ENCODE data around the gene RAB11FIP3. TPM values are rescaled to one million over a fixed set of nuclear protein-coding genes. Genes with fewer than 3 reads are reported as not detected.

RAB11FIP3 gene
- total RNA-seq, 2 donors from 2014 or later, result 26.9 to 28.3 TPM

DNA sequence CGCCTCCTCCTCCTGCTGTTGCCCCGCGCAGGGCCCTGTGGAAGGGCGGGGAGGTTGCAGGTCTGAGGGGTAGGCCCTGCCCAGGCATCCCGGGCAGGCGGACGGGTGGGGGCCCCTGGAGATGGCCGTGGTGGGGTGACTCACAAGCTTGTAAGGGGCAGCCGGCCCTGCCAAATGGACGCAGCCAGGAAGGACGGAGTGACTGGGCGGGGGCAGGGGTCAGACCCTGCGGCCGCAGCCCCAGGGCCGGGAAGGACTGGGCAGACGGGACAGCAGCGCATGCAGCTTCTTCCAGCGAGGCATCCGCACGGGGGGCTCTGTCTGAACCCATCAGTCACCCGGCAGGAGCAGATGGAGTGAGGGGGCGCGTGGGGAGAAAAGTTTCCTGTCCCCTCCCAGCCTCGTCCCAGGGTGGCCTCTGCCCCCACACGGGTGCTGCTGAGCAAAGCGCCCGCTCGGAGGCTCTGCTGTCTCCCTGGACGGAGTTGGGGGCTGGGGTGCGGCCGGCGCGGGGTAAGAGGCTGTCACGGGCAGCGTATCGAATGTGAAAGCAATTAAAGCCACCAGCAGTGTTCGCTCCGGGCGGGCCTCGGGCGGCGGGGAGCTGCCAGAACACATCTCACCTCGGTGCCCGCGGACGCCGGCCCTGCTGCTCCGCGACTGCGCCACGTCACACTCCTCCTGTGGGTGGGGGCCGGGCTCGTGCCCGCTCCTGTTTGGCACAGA lies 129.4 kb downstream of the RAB11FIP3 start:
- no peaks in the 10 kb centered on the region for H3K4me1 Mint-ChIP-seq
- H3K27ac Mint-ChIP-seq, result no peak overlapping the region
- no peaks in the 10 kb centered on the region for H3K27me3 Mint-ChIP-seq
- H3K4me3 Mint-ChIP-seq, result no peak overlapping the region
- H3K9me3 Mint-ChIP-seq, result no peaks in the 10 kb centered on the region
- no peak for ATAC-seq (replicated peaks)
- peaks cover 5% of the 10 kb centered on the region for H3K36me3 Mint-ChIP-seq (ENCODE audit: low read depth)

DNA sequence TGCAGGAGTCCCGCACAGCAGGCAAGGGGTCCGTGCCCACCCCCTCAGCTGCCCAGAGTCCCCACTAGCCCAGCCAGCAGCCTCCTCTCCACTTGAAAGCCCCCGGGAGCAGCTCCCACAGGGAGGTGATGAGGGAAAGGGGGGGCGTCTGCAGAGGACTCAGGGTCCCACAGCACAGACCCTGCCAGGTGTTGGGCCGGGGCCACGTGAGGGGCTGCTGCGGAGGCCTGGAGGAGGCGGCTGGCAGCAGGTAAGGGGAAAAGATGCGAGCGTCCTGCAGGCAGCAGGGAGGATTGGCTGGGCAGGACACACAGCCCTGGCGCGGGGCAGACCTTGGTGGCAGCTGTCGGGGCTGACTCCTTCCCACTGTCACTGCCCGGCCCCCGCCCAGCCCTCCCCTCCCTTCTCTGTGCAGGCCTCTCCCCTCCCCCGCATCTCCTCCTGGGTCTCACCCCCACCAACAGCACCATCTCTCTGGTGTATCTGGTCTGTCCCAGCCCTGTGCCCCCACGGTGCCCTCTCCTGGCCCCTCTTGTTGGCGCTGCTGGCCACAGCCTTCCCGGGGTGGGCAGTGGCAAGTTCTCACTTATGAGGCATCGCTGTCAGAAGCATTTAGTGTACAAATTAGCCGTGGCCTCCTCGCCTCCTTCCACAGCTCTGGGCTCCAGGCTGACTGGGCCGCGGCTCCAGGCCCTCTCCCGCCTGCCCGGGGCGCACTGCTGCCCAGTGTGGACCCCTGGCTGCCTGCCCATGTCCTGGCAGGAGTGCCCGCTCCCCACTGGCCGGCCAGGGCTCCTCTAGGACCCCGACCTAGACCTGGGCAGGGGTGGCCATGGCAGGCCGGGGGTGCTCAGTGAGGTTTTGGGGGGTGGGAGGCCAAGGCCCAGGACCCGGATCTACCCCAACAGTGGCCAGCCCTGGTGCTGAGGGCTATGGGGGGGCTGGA lies 130.4 kb downstream of the RAB11FIP3 start:
- ATAC-seq (replicated peaks), result no peak
- Mint-ChIP-seq H3K9me3 (no peaks in the 10 kb centered on the region), H3K27ac (no peak overlapping the region)

DNA sequence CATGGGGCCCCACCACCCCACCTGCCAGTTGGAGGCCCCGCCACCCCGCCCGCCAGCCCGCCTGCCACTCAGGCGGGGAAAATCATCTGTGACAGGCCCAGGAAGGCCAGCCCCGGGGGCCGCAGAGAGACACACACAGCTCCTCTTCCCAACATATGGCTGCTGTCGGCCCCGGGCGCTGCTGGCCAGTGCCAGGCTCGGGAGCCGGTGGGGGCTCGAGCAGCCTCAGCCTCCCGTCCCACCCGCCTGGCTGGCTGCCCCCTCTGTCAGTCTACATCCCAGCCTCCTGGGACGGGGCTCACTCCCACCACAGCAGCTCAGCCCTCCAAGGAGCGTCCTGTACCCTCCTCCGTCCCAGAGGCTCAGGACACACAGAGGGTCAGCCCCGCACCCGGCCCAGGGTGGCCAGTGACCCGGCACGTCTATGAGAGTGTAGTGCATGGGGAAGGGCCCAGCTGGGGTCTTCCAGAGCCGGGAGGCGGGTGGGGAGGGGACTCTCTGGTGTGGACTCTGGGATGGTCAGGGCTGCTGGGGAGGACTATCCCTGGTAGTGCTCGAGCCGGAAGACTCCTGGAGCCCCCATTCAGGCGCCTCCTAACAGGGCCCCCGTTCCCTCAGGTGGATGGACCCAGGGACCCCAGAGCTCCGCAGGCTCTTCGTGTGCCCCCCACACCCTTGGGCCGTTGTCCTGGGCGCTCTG lies 131.2 kb downstream of the RAB11FIP3 start:
- no peaks in the 10 kb centered on the region for H3K27me3 Mint-ChIP-seq
- H3K27ac Mint-ChIP-seq, result no peak overlapping the region
- no peaks in the 10 kb centered on the region for H3K4me1 Mint-ChIP-seq
- no peaks in the 10 kb centered on the region for H3K9me3 Mint-ChIP-seq
- no peak overlapping the region for H3K4me3 Mint-ChIP-seq
- ATAC-seq (replicated peaks), result no peak
- peaks cover 5% of the 10 kb centered on the region for H3K36me3 Mint-ChIP-seq (ENCODE audit: low read depth)

More for the DNA sequence above, 130.4 kb downstream of the RAB11FIP3 start:
- no peaks in the 10 kb centered on the region for H3K27me3 Mint-ChIP-seq
- no peaks in the 10 kb centered on the region for H3K4me1 Mint-ChIP-seq
- peaks cover 5% of the 10 kb centered on the region for H3K36me3 Mint-ChIP-seq (ENCODE audit: low read depth)
- H3K4me3 Mint-ChIP-seq, result no peak overlapping the region

DNA sequence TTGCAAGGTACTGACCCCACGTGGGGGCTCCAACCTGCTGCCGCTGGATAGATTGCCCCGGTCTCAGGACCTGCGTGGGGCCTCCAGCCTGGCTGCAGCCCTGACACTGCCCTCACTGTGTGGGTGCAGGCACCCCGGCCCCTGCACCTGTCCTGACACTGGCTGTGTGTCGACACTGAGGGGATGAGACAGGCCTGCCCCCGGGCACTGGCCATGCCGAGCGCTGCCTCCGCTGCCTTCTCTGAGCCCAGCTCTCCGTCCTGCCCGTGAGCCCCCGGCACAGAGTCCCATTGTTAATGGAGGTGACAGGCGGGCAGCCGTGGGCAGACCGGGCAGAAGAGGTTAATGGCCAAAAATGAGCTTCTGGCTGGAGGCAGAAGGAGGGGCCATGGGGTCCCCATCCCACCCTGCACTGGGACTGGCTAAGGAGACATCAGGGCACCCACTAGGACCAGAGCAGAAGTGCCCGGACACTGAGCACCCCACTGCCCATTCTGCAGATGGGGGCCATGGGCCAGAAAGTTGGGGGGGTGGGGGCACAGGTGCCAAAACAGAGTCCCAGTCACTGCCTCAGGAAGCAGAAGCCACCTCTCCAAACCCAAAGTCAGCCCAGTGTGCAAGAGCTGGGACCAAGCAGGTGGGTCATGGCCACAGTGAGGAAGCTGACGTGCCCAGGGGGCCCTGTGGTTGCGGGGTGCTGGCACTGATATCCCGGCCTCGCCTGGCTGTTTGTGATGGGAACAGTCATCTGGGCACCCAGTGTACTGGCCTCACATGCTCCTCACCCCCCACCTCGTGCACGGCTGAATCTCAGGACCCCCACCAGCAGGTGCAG lies 132.2 kb downstream of the RAB11FIP3 start:
- Mint-ChIP-seq H3K36me3 (ENCODE audit: low read depth) (peaks cover 5% of the 10 kb centered on the region), H3K9me3 (no peaks in the 10 kb centered on the region), H3K27me3 (no peaks in the 10 kb centered on the region), H3K27ac (no peak overlapping the region), H3K4me3 (no peak overlapping the region), H3K4me1 (no peaks in the 10 kb centered on the region)
- ATAC-seq (replicated peaks), result no peak

DNA sequence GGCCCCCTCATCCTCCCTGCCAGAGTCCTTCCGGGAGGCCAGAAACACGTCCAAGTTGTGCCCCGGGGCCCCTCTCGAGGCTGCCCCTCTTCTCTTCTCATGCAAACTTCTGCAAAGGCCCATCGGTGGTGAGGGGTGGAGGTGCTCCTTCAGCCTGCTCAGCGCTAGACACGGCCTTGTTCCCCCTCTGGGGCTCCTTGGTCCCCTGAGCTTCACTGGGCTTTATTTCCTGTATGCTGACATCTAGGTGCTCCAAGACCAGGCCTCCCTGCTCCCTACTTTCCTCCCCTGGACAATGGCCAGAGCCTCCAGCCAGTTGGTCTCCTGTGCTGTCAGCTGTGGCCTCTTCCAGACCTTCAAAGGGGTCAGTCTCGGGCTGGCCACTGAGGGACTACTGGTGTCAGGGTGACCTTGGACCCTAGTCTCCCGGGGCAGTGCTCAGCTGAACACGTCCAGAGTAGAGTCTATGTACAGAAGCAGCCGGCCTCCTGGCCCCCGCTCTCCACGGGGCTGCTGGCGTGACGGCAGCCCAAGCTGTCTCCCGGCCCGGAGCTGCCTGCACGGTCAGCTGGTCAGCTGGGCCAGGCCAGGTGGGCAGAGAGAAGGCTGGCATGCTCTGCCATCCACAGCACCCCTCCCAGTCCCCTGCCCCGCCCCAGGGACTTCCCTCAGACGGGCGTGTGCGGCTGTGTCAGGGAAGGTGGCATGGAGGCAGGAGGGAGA lies 133.0 kb downstream of the RAB11FIP3 start:
- H3K9me3 Mint-ChIP-seq, result no peaks in the 10 kb centered on the region
- H3K4me1 Mint-ChIP-seq, result no peaks in the 10 kb centered on the region
- H3K27ac Mint-ChIP-seq, result no peak overlapping the region
- H3K36me3 Mint-ChIP-seq (ENCODE audit: low read depth), result peaks cover 5% of the 10 kb centered on the region
- H3K27me3 Mint-ChIP-seq, result no peaks in the 10 kb centered on the region
- no peak for ATAC-seq (replicated peaks)
- H3K4me3 Mint-ChIP-seq, result no peak overlapping the region

DNA sequence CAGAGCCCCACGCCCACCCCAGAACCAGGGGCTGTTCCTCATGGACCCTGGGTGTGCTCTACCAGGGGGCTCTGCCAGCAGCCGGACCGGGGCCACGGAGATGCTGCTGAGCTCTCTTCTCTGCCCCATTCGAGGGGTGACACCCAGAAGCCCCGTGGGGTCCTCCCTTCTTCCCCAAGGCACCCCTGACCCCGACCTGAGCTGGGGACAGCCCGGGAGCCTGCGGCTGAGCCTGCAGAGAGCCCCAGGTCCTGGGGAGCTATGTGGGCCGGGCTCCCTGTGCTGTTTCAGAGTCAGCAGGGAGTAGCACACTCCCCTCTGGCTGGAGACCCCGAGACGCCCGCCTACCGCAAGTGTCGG lies 133.6 kb downstream of the RAB11FIP3 start:
- no peak for ATAC-seq (replicated peaks)
- Mint-ChIP-seq H3K27ac (no peak overlapping the region), H3K4me1 (no peaks in the 10 kb centered on the region), H3K9me3 (no peaks in the 10 kb centered on the region), H3K27me3 (no peaks in the 10 kb centered on the region), H3K36me3 (ENCODE audit: low read depth) (peaks cover 5% of the 10 kb centered on the region), H3K4me3 (no peak overlapping the region)

DNA sequence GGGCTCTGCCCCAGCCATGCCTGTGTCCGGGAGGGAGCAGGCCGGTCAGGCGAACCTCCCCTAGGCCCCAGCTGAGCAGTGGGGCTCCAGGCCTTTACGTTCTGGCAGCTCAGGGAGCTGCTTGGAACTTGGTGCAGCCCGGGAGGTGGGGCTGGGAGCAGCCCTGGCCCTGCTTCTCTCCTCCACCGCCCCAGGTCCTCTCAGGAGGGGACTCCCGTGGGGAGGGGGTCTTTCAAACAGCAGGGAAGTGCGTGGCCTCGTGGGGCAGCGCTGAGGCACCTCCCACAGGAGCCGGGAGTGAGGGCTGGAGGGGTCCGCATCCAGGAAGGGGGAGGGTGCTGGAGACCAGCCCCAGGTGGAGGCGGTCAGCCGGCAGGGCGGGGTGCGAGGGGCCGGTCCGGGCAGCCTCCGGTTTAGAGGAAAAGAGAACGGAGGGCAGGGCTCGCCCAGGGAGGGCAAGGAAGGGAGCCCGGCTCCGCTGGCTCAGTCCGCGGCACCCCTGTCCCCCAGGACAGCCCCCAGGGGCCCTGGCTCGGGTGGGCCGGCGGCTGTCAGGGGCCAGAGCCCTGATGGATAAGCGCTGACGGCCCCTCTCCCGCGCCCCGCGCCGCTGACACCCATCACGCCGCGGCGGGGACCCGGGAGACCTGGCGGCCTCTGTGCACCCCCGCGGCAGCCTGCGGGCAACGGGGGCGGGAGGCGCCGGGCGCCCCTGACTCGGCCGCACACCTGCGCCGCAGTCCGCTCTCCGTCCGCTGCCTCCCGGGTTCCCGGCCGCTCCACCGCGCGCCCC lies 134.2 kb downstream of the RAB11FIP3 start:
- no peak for ATAC-seq (replicated peaks)
- H3K27me3 Mint-ChIP-seq, result no peaks in the 10 kb centered on the region
- peaks cover under 1% of the 10 kb centered on the region for H3K36me3 Mint-ChIP-seq (ENCODE audit: low read depth)
- H3K4me1 Mint-ChIP-seq, result no peaks in the 10 kb centered on the region
- H3K27ac Mint-ChIP-seq, result no peak overlapping the region
- H3K4me3 Mint-ChIP-seq, result no peak overlapping the region
- H3K9me3 Mint-ChIP-seq, result no peaks in the 10 kb centered on the region

DNA sequence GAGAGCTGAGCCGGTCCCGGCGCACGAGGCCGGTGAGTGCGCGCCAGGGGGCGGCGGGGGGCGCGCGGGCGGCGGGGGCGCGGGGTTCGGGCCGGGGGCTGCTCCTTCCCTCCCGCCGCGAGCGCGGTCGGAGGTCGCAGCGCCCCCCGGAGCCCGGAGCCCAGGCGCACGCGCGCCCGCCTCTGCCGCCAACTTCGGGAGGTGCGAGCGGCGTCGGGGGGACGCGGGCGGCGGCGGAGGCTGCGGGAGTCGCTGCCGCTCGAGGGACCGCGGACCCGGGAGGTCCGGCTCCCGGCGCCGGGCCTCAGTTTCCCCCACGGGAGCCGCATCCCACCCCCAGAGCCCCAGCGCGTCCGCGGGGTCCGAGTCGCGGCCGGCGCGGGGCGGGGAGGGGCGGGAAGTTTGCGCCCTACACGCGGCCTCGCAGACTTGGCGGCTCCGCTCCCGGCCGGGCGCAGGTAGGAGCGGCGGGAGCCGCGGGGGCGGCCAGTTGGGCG lies 134.8 kb downstream of the RAB11FIP3 start, which contains the start of gene PRR35:
TSS of gene PRR35 (plus strand) at position 191 of the 497 bp plus-strand sequence. CDS start 2,901 bp downstream, outside the sequence.
- ATAC-seq (replicated peaks), result no peak
- no peak within 1 kb of the TSS for H3K4me3 Mint-ChIP-seq
- no peak within 1 kb of the TSS for H3K27ac Mint-ChIP-seq
- H3K4me1 Mint-ChIP-seq, result no peaks in the 10 kb centered on the region
- H3K36me3 Mint-ChIP-seq (ENCODE audit: low read depth), result no peaks in the 10 kb centered on the region
- H3K9me3 Mint-ChIP-seq, result no peaks in the 10 kb centered on the region
- no peaks in the 10 kb centered on the region for H3K27me3 Mint-ChIP-seq

DNA sequence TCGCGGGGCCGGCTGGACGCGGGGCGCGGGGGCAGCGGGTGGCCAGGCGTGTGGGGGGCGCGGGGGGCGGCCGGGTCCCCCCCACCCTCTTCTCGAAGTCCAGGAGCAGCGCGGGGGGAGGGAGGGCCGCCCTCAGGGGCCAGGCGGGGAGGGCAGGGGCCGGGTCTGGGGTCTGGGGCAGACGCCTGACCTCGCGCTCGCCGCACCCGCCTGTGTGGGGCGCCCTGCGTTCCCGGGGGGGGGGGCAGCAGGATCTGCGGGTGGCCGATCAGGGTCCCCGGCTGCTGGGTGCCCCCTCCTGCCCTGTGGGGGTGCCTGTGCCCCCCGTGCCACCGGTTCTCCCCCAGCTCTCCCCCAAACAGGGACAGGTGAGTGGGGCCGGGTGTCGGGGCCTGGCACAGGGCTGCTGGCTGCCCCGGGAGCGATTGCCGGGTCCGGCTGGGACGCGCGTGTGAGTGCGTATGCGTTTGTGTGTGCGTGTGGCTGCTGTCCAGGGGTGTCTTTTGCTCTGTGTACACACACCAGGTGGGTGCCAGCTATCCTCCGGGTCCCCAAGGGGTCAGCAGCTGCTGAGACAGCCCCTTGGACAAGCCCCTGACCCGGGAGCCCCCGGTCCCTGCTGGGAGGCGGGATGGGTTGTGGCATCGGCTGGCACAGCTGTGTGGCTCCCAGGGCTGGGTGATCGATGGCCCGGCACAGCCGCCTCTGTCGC lies 135.4 kb downstream of the RAB11FIP3 start:
- no peak overlapping the region for H3K4me3 Mint-ChIP-seq
- no peak for ATAC-seq (replicated peaks)
- no peaks in the 10 kb centered on the region for H3K9me3 Mint-ChIP-seq
- no peak overlapping the region for H3K27ac Mint-ChIP-seq
- H3K36me3 Mint-ChIP-seq (ENCODE audit: low read depth), result no peaks in the 10 kb centered on the region
- H3K4me1 Mint-ChIP-seq, result no peaks in the 10 kb centered on the region
- no peaks in the 10 kb centered on the region for H3K27me3 Mint-ChIP-seq

DNA sequence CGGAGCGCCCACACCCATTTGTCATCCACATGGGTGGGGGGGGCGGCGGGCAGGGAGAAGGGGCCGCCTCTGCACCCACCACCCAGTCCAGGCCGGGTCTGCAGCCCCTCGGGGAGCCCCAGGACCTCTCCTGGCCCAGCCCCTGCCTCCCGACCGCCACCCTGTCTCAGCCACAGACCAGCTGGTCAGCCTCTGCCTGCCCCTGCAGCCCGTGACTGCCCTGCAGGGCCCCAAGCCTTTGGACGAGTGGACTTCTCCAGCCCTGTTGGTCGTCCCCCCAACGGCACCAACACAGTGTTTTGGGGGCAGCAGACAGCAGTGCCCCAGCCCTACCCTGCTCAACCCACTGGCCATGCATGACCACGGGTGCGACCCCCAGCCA lies 136.0 kb downstream of the RAB11FIP3 start:
- ATAC-seq (replicated peaks), result no peak
- Mint-ChIP-seq H3K27ac (no peak overlapping the region), H3K27me3 (no peaks in the 10 kb centered on the region), H3K4me3 (no peak overlapping the region), H3K9me3 (no peaks in the 10 kb centered on the region), H3K4me1 (no peaks in the 10 kb centered on the region), H3K36me3 (ENCODE audit: low read depth) (no peaks in the 10 kb centered on the region)

DNA sequence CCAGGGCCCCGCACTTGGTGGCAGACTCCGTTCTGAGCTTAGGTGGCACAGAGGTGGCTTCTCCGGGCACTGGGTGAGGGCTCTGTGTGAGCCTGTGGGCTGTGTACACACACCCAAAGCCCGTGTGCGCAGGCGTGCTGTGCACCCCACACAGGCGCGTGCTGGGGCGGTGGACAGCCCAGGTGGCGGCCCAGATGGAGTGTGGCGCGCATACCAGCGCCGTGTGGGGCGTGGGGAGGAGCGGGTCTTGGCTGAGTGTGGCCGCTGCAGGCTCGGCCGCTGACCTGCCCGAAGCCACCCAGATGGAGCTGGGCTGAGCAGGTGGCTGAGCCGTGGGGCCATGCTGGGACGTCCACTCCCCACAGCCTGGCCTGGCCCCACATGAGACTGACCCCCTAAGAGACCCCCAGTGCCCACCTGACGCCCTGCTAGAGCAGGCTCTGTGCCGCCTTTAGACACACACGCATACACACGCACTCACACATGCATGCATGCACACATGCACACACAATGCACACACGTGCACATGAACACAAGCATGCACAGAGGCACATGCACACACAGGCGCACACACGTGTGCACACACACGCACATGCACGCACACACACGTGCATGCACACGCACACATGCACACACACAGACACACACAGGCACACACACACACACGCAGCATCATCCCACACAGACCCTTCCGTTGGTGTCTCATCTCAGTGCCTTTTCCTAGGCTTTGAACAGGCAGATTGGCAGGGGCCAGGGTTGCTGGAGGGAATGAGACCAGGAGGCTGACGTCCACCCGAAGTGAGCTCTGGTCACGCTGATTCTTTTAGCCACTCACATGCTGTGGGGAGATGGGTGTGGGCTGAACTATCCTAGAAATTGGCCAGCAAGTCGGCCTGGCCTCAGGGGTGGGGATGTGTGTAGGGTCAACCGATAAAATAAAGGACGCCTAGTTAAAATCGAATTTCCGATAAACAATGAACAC lies 136.8 kb downstream of the RAB11FIP3 start:
- Mint-ChIP-seq H3K27me3 (no peaks in the 10 kb centered on the region), H3K27ac (no peak overlapping the region), H3K9me3 (no peaks in the 10 kb centered on the region), H3K4me1 (peaks cover 7% of the 10 kb centered on the region), H3K36me3 (ENCODE audit: low read depth) (no peaks in the 10 kb centered on the region), H3K4me3 (no peak overlapping the region)
- no peak for ATAC-seq (replicated peaks)
